Adipocyte (in vitro differentiated cells): ENCODE measurements around the gene PTPRM.
"Not testable (repeated sequence)": the region's sequence is repeated elsewhere in the genome, so short reads cannot be mapped to it uniquely, and the experiment has no call there.

Experiments
- DNase-seq: peaks from one replicate; pipeline ENCODE4 v3.0.0-alpha.2; 2015; ENCODE audit warnings: low read depth
- H3K27me3 ChIP-seq: replicated peaks from 2 replicates; pipeline ENCODE4 v1.7.0; 2013; ENCODE audit warnings: mild to moderate bottlenecking, low read length, moderate library complexity; ENCODE audit not compliant: control insufficient read depth, insufficient read depth
- H3K36me3 ChIP-seq: 2 replicates; pipeline ENCODE4 v1.7.0; 2013; ENCODE audit warnings: low read length, mild to moderate bottlenecking, moderate library complexity; ENCODE audit not compliant: control insufficient read depth, insufficient read depth, severe bottlenecking
- H3K4me1 ChIP-seq: 2 replicates; pipeline ENCODE4 v1.7.0; 2013; ENCODE audit warnings: mild to moderate bottlenecking, low read length, moderate library complexity; ENCODE audit not compliant: control insufficient read depth, insufficient read depth
- H3K4me3 ChIP-seq: 2 replicates; pipeline ENCODE4 v1.7.0; 2013; ENCODE audit warnings: mild to moderate bottlenecking, low read length, moderate library complexity
- H3K9ac ChIP-seq: 2 replicates; pipeline ENCODE4 v1.7.0; 2013; ENCODE audit warnings: mild to moderate bottlenecking, low read length, moderate library complexity
- H3K9me3 ChIP-seq: 2 replicates; pipeline ENCODE4 v1.7.0; 2013; ENCODE audit warnings: mild to moderate bottlenecking, low read length, moderate library complexity; ENCODE audit not compliant: control insufficient read depth

The PTPRM gene

GRCh38 chr18:8433771-8434170, 866.7 kb downstream of the PTPRM start:
- peaks cover 38% of the 10 kb centered on the region for H3K27me3 ChIP-seq
- H3K9ac ChIP-seq, result no peak overlapping the region
- H3K4me1 ChIP-seq, result no peaks in the 10 kb centered on the region
- H3K9me3 ChIP-seq, result peaks cover 7% of the 10 kb centered on the region
- no peak overlapping the region for H3K4me3 ChIP-seq
- H3K36me3 ChIP-seq, result no peaks in the 10 kb centered on the region
- DNase-seq, result no peak

GRCh38 chr18:8435376-8435775, 868.3 kb downstream of the PTPRM start:
- H3K4me1 ChIP-seq, result no peaks in the 10 kb centered on the region
- H3K9ac ChIP-seq, result no peak overlapping the region
- H3K4me3 ChIP-seq, result no peak overlapping the region
- peaks cover 38% of the 10 kb centered on the region for H3K27me3 ChIP-seq
- peaks cover 12% of the 10 kb centered on the region for H3K9me3 ChIP-seq
- H3K36me3 ChIP-seq, result no peaks in the 10 kb centered on the region
- DNase-seq, result no peak

GRCh38 chr18:8439055-8439454, 871.9 kb downstream of the PTPRM start:
- no peak for DNase-seq
- H3K4me3 ChIP-seq, result no peak overlapping the region
- H3K4me1 ChIP-seq, result no peaks in the 10 kb centered on the region
- peaks cover 12% of the 10 kb centered on the region for H3K9me3 ChIP-seq
- H3K36me3 ChIP-seq, result no peaks in the 10 kb centered on the region
- no peak overlapping the region for H3K9ac ChIP-seq
- peaks cover 35% of the 10 kb centered on the region for H3K27me3 ChIP-seq

- no peaks in the 10 kb centered on the region for H3K4me1 ChIP-seq
- no peak overlapping the region for H3K9ac ChIP-seq
- no peak overlapping the region for H3K4me3 ChIP-seq
- H3K9me3 ChIP-seq, result peaks cover 5% of the 10 kb centered on the region
- no peaks in the 10 kb centered on the region for H3K27me3 ChIP-seq
- no peaks in the 10 kb centered on the region for H3K36me3 ChIP-seq
- no peak for DNase-seq
Measured at GRCh38 chr18:8443505-8443904, 876.4 kb downstream of the PTPRM start.

GRCh38 chr18:8446936-8447335, 879.8 kb downstream of the PTPRM start:
- not testable (repeated sequence) for H3K4me3 ChIP-seq, H3K9me3 ChIP-seq, H3K36me3 ChIP-seq, H3K4me1 ChIP-seq, H3K27me3 ChIP-seq, H3K9ac ChIP-seq, DNase-seq

GRCh38 chr18:8448130-8448529, 881.0 kb downstream of the PTPRM start:
- Histone ChIP-seq H3K4me1 (no peaks in the 10 kb centered on the region), H3K4me3 (no peak overlapping the region), H3K36me3 (no peaks in the 10 kb centered on the region), H3K9ac (no peak overlapping the region), H3K27me3 (no peaks in the 10 kb centered on the region), H3K9me3 (no peaks in the 10 kb centered on the region)
- no peak for DNase-seq

- no peak overlapping the region for H3K4me3 ChIP-seq
- no peak overlapping the region for H3K9ac ChIP-seq
- no peaks in the 10 kb centered on the region for H3K4me1 ChIP-seq
- peaks cover 4% of the 10 kb centered on the region for H3K27me3 ChIP-seq
- no peak for DNase-seq
- H3K9me3 ChIP-seq, result no peaks in the 10 kb centered on the region
- H3K36me3 ChIP-seq, result no peaks in the 10 kb centered on the region
Measured at GRCh38 chr18:8450013-8450412, 882.9 kb downstream of the PTPRM start.

- no peaks in the 10 kb centered on the region for H3K9me3 ChIP-seq
- no peak overlapping the region for H3K9ac ChIP-seq
- no peak overlapping the region for H3K4me3 ChIP-seq
Measured at GRCh38 chr18:8450898-8451665, 884.0 kb downstream of the PTPRM start.

GRCh38 chr18:8453528-8453927, 886.4 kb downstream of the PTPRM start:
- no peaks in the 10 kb centered on the region for H3K9me3 ChIP-seq
- H3K9ac ChIP-seq, result no peak overlapping the region
- no peak overlapping the region for H3K4me3 ChIP-seq
- H3K27me3 ChIP-seq, result peaks cover 12% of the 10 kb centered on the region
- no peak for DNase-seq
- no peaks in the 10 kb centered on the region for H3K4me1 ChIP-seq
- no peaks in the 10 kb centered on the region for H3K36me3 ChIP-seq

More at GRCh38 chr18:8450898-8451665, 884.0 kb downstream of the PTPRM start:
- Histone ChIP-seq H3K27me3 (peaks cover 12% of the 10 kb centered on the region), H3K36me3 (no peaks in the 10 kb centered on the region), H3K4me1 (no peaks in the 10 kb centered on the region)
- DNase-seq, result no peak

- no peak for DNase-seq
- H3K9me3 ChIP-seq, result no peaks in the 10 kb centered on the region
Measured at GRCh38 chr18:8454136-8454535, 887.0 kb downstream of the PTPRM start.

GRCh38 chr18:8455661-8456614, 888.8 kb downstream of the PTPRM start:
- Histone ChIP-seq H3K9me3 (no peaks in the 10 kb centered on the region), H3K4me3 (no peak overlapping the region), H3K9ac (no peak overlapping the region), H3K4me1 (no peaks in the 10 kb centered on the region), H3K36me3 (no peaks in the 10 kb centered on the region), H3K27me3 (peaks cover 12% of the 10 kb centered on the region)
- DNase-seq, result no peak

More at GRCh38 chr18:8454136-8454535, 887.0 kb downstream of the PTPRM start:
- H3K4me3 ChIP-seq, result no peak overlapping the region
- H3K36me3 ChIP-seq, result no peaks in the 10 kb centered on the region
- H3K4me1 ChIP-seq, result no peaks in the 10 kb centered on the region
- no peak overlapping the region for H3K9ac ChIP-seq
- H3K27me3 ChIP-seq, result peaks cover 12% of the 10 kb centered on the region
